HEK293 (cell line): ENCODE measurements around the gene GTF2F2.

ENCODE experiments used
- ZNF138 ChIP-seq: fragments of 450-650 bp; formaldehyde crosslinking; IDR thresholded peaks from 2 replicates; pipeline ENCODE4 v1.5.1; 2016; ENCODE audit warnings: missing biosample characterization, missing genetic modification characterization, borderline replicate concordance
- ZNF266 ChIP-seq: fragments of 450-650 bp; formaldehyde crosslinking; IDR thresholded peaks from 2 replicates; pipeline ENCODE4 v1.5.1; 2016; ENCODE audit warnings: missing biosample characterization, missing genetic modification characterization, low read depth
- ZNF792 ChIP-seq: fragments of 450-650 bp; formaldehyde crosslinking; IDR thresholded peaks from 2 replicates; pipeline ENCODE4 v1.5.1; 2016; ENCODE audit warnings: missing biosample characterization, missing genetic modification characterization

GRCh38 chr13:45180303-45180702, 60.0 kb downstream of the GTF2F2 start:
- no peak for TF ChIP-seq ZNF792
- TF ChIP-seq ZNF138 (tag by site-specific recombination), result no peak
- no peak for TF ChIP-seq ZNF266 (tag by site-specific recombination)
